Measurements from ENCODE around the gene TRMU. TPM values are rescaled to one million over a fixed set of nuclear protein-coding genes. Genes with fewer than 3 reads are reported as not detected.

The TRMU gene
- total RNA-seq, 1 experiment from 2014 or later = 59.5 TPM

GRCh38 chr22:46336119-46337078, 885 bp downstream of the TRMU start:
- no peaks in the 10 kb centered on the region for H3K9me3 ChIP-seq (replicated peaks)
- peaks cover 7% of the 10 kb centered on the region for H3K4me1 ChIP-seq (replicated peaks)
- peak overlapping the region; percentile 52; the same call in 1 of the 2 replicates for H3K27ac ChIP-seq
- peak overlapping the region; percentile 84 for H3K4me3 ChIP-seq
- H3K36me3 ChIP-seq = peaks cover 77% of the 10 kb centered on the region
- no peak for DNase-seq (ENCODE audit: low read depth in 1 of 2, low spot score in 2 of 2)
- H3K27me3 ChIP-seq (replicated peaks) = no peaks in the 10 kb centered on the region

GRCh38 chr22:46337870-46338269, 2.4 kb downstream of the TRMU start:
- Histone ChIP-seq H3K9me3 (replicated peaks) (no peaks in the 10 kb centered on the region), H3K4me1 (replicated peaks) (peaks cover 7% of the 10 kb centered on the region), H3K36me3 (peaks cover 77% of the 10 kb centered on the region), H3K27ac (no peak overlapping the region), H3K4me3 (no peak overlapping the region), H3K27me3 (replicated peaks) (no peaks in the 10 kb centered on the region)
- DNase-seq (ENCODE audit: low read depth in 1 of 2, low spot score in 2 of 2) = no peak

- no peak overlapping the region for H3K27ac ChIP-seq
- no peak overlapping the region for H3K4me3 ChIP-seq
- H3K36me3 ChIP-seq = peaks cover 77% of the 10 kb centered on the region
- no peak for DNase-seq (ENCODE audit: low read depth in 1 of 2, low spot score in 2 of 2)
- peaks cover 7% of the 10 kb centered on the region for H3K4me1 ChIP-seq (replicated peaks)
- H3K27me3 ChIP-seq (replicated peaks) = no peaks in the 10 kb centered on the region
- H3K9me3 ChIP-seq (replicated peaks) = no peaks in the 10 kb centered on the region
Observed at GRCh38 chr22:46338636-46339035, 3.1 kb downstream of the TRMU start.

GRCh38 chr22:46339956-46340355, 4.4 kb downstream of the TRMU start:
- no peaks in the 10 kb centered on the region for H3K27me3 ChIP-seq (replicated peaks)
- no peak overlapping the region for H3K27ac ChIP-seq
- H3K4me1 ChIP-seq (replicated peaks) = peaks cover 7% of the 10 kb centered on the region
- peaks cover 82% of the 10 kb centered on the region for H3K36me3 ChIP-seq
- H3K4me3 ChIP-seq = no peak overlapping the region
- H3K9me3 ChIP-seq (replicated peaks) = no peaks in the 10 kb centered on the region
- DNase-seq (ENCODE audit: low read depth in 1 of 2, low spot score in 2 of 2) = no peak

- Histone ChIP-seq H3K4me1 (replicated peaks) (peaks cover 7% of the 10 kb centered on the region), H3K36me3 (peaks cover 88% of the 10 kb centered on the region), H3K27me3 (replicated peaks) (no peaks in the 10 kb centered on the region), H3K27ac (no peak overlapping the region), H3K9me3 (replicated peaks) (no peaks in the 10 kb centered on the region), H3K4me3 (no peak overlapping the region)
- DNase-seq (ENCODE audit: low read depth in 1 of 2, low spot score in 2 of 2) = no peak
Observed at GRCh38 chr22:46340676-46341075, 5.2 kb downstream of the TRMU start.

- no peaks in the 10 kb centered on the region for H3K9me3 ChIP-seq (replicated peaks)
- H3K4me3 ChIP-seq = no peak overlapping the region
- no peak for DNase-seq (ENCODE audit: low read depth in 1 of 2, low spot score in 2 of 2)
- no peaks in the 10 kb centered on the region for H3K4me1 ChIP-seq (replicated peaks)
- no peak overlapping the region for H3K27ac ChIP-seq
- H3K27me3 ChIP-seq (replicated peaks) = no peaks in the 10 kb centered on the region
- H3K36me3 ChIP-seq = peaks cover 96% of the 10 kb centered on the region
Observed at GRCh38 chr22:46346680-46347405, 11.3 kb downstream of the TRMU start.

- Histone ChIP-seq H3K9me3 (replicated peaks) (no peaks in the 10 kb centered on the region), H3K4me1 (replicated peaks) (no peaks in the 10 kb centered on the region), H3K36me3 (peaks cover 96% of the 10 kb centered on the region), H3K4me3 (no peak overlapping the region), H3K27me3 (replicated peaks) (no peaks in the 10 kb centered on the region), H3K27ac (no peak overlapping the region)
- no peak for DNase-seq (ENCODE audit: low read depth in 1 of 2, low spot score in 2 of 2)
Observed at GRCh38 chr22:46347646-46348045, 12.1 kb downstream of the TRMU start.

- Histone ChIP-seq H3K4me3 (no peak overlapping the region), H3K9me3 (replicated peaks) (no peaks in the 10 kb centered on the region), H3K27ac (no peak overlapping the region), H3K36me3 (peaks cover 96% of the 10 kb centered on the region), H3K4me1 (replicated peaks) (no peaks in the 10 kb centered on the region), H3K27me3 (replicated peaks) (no peaks in the 10 kb centered on the region)
- DNase-seq (ENCODE audit: low read depth in 1 of 2, low spot score in 2 of 2) = no peak
Observed at GRCh38 chr22:46348099-46348695, 12.7 kb downstream of the TRMU start.

GRCh38 chr22:46349238-46349637, 13.7 kb downstream of the TRMU start:
- Histone ChIP-seq H3K27ac (no peak overlapping the region), H3K9me3 (replicated peaks) (no peaks in the 10 kb centered on the region), H3K27me3 (replicated peaks) (no peaks in the 10 kb centered on the region), H3K4me1 (replicated peaks) (no peaks in the 10 kb centered on the region), H3K36me3 (peaks cover 96% of the 10 kb centered on the region), H3K4me3 (no peak overlapping the region)
- DNase-seq (ENCODE audit: low read depth in 1 of 2, low spot score in 2 of 2) = no peak

- Histone ChIP-seq H3K4me3 (no peak overlapping the region), H3K36me3 (peaks cover 96% of the 10 kb centered on the region), H3K27ac (no peak overlapping the region), H3K9me3 (replicated peaks) (no peaks in the 10 kb centered on the region), H3K4me1 (replicated peaks) (no peaks in the 10 kb centered on the region), H3K27me3 (replicated peaks) (no peaks in the 10 kb centered on the region)
- no peak for DNase-seq (ENCODE audit: low read depth in 1 of 2, low spot score in 2 of 2)
Observed at GRCh38 chr22:46349681-46350080, 14.2 kb downstream of the TRMU start.

- Histone ChIP-seq H3K27ac (no peak overlapping the region), H3K4me1 (replicated peaks) (no peaks in the 10 kb centered on the region), H3K4me3 (no peak overlapping the region), H3K36me3 (peaks cover 96% of the 10 kb centered on the region), H3K27me3 (replicated peaks) (no peaks in the 10 kb centered on the region), H3K9me3 (replicated peaks) (no peaks in the 10 kb centered on the region)
- no peak for DNase-seq (ENCODE audit: low read depth in 1 of 2, low spot score in 2 of 2)
Observed at GRCh38 chr22:46350121-46350520, 14.6 kb downstream of the TRMU start.

GRCh38 chr22:46350646-46351045, 15.1 kb downstream of the TRMU start:
- Histone ChIP-seq H3K4me1 (replicated peaks) (no peaks in the 10 kb centered on the region), H3K36me3 (peaks cover 96% of the 10 kb centered on the region), H3K9me3 (replicated peaks) (no peaks in the 10 kb centered on the region), H3K27me3 (replicated peaks) (no peaks in the 10 kb centered on the region), H3K27ac (no peak overlapping the region), H3K4me3 (no peak overlapping the region)
- DNase-seq (ENCODE audit: low read depth in 1 of 2, low spot score in 2 of 2) = no peak

GRCh38 chr22:46351131-46351735, 15.7 kb downstream of the TRMU start:
- Histone ChIP-seq H3K36me3 (peaks cover 96% of the 10 kb centered on the region), H3K4me3 (no peak overlapping the region), H3K4me1 (replicated peaks) (no peaks in the 10 kb centered on the region), H3K9me3 (replicated peaks) (no peaks in the 10 kb centered on the region), H3K27ac (no peak overlapping the region), H3K27me3 (replicated peaks) (no peaks in the 10 kb centered on the region)
- DNase-seq (ENCODE audit: low read depth in 1 of 2, low spot score in 2 of 2) = no peak

Measured in SJSA1 (cell line).